ENCODE results near the gene DHX30. TPM values are rescaled to one million over a fixed set of nuclear protein-coding genes. Genes with fewer than 3 reads are reported as not detected.

Gene DHX30
- total RNA-seq, 6 experiments from 2014 or later = 54.1 to 64.0 (median 58.4) TPM

GRCh38 chr3:47766186-47766585 is 36.8 kb upstream of the DHX30 start:
- no peak for DNase-seq
- Mint-ChIP-seq H3K27ac (no peak overlapping the region), H3K4me1 (ENCODE audit: low read depth) (peaks cover 6% of the 10 kb centered on the region; the same call in 1 of the 2 replicates), H3K9me3 (no peaks in the 10 kb centered on the region), H3K4me3 (no peak overlapping the region), H3K27me3 (ENCODE audit: insufficient read depth) (no peaks in the 10 kb centered on the region), H3K36me3 (ENCODE audit: low read depth) (peaks cover 4% of the 10 kb centered on the region)
- TF ChIP-seq, protein P1, sequence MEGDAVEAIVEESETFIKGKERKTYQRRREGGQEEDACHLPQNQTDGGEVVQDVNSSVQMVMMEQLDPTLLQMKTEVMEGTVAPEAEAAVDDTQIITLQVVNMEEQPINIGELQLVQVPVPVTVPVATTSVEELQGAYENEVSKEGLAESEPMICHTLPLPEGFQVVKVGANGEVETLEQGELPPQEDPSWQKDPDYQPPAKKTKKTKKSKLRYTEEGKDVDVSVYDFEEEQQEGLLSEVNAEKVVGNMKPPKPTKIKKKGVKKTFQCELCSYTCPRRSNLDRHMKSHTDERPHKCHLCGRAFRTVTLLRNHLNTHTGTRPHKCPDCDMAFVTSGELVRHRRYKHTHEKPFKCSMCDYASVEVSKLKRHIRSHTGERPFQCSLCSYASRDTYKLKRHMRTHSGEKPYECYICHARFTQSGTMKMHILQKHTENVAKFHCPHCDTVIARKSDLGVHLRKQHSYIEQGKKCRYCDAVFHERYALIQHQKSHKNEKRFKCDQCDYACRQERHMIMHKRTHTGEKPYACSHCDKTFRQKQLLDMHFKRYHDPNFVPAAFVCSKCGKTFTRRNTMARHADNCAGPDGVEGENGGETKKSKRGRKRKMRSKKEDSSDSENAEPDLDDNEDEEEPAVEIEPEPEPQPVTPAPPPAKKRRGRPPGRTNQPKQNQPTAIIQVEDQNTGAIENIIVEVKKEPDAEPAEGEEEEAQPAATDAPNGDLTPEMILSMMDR (IDR thresholded peaks at IDR 0.05) = no peak

DNA sequence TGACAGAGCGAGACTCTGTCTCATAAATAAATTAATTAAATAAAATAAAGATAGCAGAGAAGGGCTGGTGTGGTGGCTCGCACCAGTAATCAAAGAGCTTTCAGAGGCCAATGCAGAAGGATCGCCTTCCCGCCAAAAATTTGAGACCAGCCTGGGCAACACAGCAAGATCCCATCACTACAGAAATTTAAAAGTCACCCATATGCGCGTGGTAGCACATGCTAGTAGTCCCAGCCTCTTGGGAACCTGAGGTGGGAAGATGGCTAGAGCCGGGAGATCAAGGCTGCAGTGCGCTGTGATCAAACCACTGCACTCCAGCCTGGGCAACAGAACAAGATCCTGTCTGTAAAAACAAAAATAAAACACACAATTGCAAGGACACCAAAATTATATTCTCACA is 30.9 kb upstream of the DHX30 start:
- no peaks in the 10 kb centered on the region for H3K9me3 Mint-ChIP-seq
- no peak overlapping the region for H3K4me3 Mint-ChIP-seq
- no peak for DNase-seq
- TF ChIP-seq, protein P1 (IDR thresholded peaks at IDR 0.05) = no peak
- H3K4me1 Mint-ChIP-seq (ENCODE audit: low read depth) = no peaks in the 10 kb centered on the region
- H3K27me3 Mint-ChIP-seq (ENCODE audit: insufficient read depth) = no peaks in the 10 kb centered on the region
- no peak overlapping the region for H3K27ac Mint-ChIP-seq
- H3K36me3 Mint-ChIP-seq (ENCODE audit: low read depth) = peaks cover 12% of the 10 kb centered on the region

DNA sequence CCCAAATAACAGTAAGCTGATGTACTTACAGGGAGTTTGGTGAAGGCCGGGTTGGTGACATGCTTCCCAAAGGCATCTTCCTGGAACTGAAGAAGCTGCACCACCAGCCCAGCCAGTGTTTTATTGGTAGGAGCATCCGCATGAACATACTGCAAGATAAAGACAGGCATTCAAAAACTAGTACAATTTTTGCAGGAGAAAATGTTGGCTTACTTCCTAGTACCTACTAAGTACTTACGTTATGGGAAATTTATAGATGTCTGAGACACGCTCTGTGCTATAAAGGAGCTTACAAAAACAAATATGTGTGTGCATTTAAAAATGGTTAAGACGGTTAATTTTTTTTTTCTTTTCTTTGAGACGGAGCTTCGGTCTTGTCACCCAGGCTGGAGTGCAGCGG is 30.1 kb upstream of the DHX30 start:
- DNase-seq = no peak

GRCh38 chr3:47778746-47779145 is 24.2 kb upstream of the DHX30 start:
- H3K4me3 Mint-ChIP-seq = no peak overlapping the region
- peaks cover 8% of the 10 kb centered on the region for H3K27me3 Mint-ChIP-seq (ENCODE audit: insufficient read depth)
- TF ChIP-seq, protein P1 (IDR thresholded peaks at IDR 0.05) = no peak
- peaks cover 23% of the 10 kb centered on the region for H3K4me1 Mint-ChIP-seq (ENCODE audit: low read depth)
- H3K36me3 Mint-ChIP-seq (ENCODE audit: low read depth) = no peaks in the 10 kb centered on the region; the same call in 1 of the 2 replicates
- no peaks in the 10 kb centered on the region for H3K9me3 Mint-ChIP-seq
- no peak for DNase-seq
- no peak overlapping the region for H3K27ac Mint-ChIP-seq

More for the DNA sequence above, 30.1 kb upstream of the DHX30 start:
- H3K27ac Mint-ChIP-seq = no peak overlapping the region
- H3K27me3 Mint-ChIP-seq (ENCODE audit: insufficient read depth) = no peaks in the 10 kb centered on the region
- TF ChIP-seq, protein P1 (IDR thresholded peaks at IDR 0.05) = no peak
- H3K4me1 Mint-ChIP-seq (ENCODE audit: low read depth) = no peaks in the 10 kb centered on the region
- H3K9me3 Mint-ChIP-seq = no peaks in the 10 kb centered on the region
- H3K36me3 Mint-ChIP-seq (ENCODE audit: low read depth) = peaks cover 12% of the 10 kb centered on the region
- H3K4me3 Mint-ChIP-seq = no peak overlapping the region

- H3K4me1 Mint-ChIP-seq (ENCODE audit: low read depth) = peaks cover 23% of the 10 kb centered on the region
- DNase-seq = peak; percentile 4
- H3K4me3 Mint-ChIP-seq = peak overlapping the region; percentile 98
- H3K36me3 Mint-ChIP-seq (ENCODE audit: low read depth) = no peaks in the 10 kb centered on the region
- no peaks in the 10 kb centered on the region for H3K9me3 Mint-ChIP-seq
- TF ChIP-seq, protein P1 (IDR thresholded peaks at IDR 0.05) = no peak
- H3K27ac Mint-ChIP-seq = peak overlapping the region; percentile 95
- H3K27me3 Mint-ChIP-seq (ENCODE audit: insufficient read depth) = peaks cover 8% of the 10 kb centered on the region
Observed at GRCh38 chr3:47780741-47781684, 21.9 kb upstream of the DHX30 start.
